Right lobe of liver (tissue), 4 donors: ENCODE data around the gene ZBTB12.

Experiments
- POLR2A ChIP-seq: fragments of 450-650 bp; IDR thresholded peaks from one replicate; pipeline ENCODE4 v1.6.1; 2017; ENCODE audit warnings: antibody characterized with exemption, mild to moderate bottlenecking
- TF ChIP-seq, protein P1 (sequence below), 4 donors: fragments of 200-600 bp in 3 of 4; fragments of 450-650 bp in 1 of 4; IDR thresholded peaks; one replicate each; pipeline versions ENCODE4 v1.5.1 to v1.8.0; 2016 to 2022; ENCODE audit warnings: antibody characterized with exemption in 4 of 4, mild to moderate bottlenecking in 2 of 4
- donor health status: DM: no; HTN: no; CAD: no.
- donor health status: DM: no; HTN: no; CAD: no.
- donor health status: DM: no; HTN: yes; CAD: no.

DNA sequence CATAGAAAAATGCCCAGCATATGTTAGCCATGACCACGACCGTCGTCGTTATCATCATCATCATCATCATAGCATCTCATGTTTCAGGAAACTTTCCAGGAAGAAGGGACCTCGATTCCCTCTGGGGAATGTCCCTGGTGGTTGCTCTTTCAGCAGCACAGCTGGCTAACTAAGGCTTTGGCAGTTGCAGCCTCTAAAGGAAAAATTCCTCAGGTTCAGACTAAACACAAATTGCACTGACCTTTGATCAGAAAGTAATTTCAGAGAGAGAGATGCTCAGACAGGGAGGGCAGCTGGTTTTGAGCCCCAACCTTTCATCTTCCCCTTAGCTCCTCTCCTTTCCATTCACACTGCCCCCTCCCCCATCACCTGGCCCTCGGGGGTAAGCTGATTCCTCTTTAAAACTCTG is 38.4 kb upstream of the ZBTB12 start:
- TF ChIP-seq, protein P1, sequence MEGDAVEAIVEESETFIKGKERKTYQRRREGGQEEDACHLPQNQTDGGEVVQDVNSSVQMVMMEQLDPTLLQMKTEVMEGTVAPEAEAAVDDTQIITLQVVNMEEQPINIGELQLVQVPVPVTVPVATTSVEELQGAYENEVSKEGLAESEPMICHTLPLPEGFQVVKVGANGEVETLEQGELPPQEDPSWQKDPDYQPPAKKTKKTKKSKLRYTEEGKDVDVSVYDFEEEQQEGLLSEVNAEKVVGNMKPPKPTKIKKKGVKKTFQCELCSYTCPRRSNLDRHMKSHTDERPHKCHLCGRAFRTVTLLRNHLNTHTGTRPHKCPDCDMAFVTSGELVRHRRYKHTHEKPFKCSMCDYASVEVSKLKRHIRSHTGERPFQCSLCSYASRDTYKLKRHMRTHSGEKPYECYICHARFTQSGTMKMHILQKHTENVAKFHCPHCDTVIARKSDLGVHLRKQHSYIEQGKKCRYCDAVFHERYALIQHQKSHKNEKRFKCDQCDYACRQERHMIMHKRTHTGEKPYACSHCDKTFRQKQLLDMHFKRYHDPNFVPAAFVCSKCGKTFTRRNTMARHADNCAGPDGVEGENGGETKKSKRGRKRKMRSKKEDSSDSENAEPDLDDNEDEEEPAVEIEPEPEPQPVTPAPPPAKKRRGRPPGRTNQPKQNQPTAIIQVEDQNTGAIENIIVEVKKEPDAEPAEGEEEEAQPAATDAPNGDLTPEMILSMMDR (IDR thresholded peaks at IDR 0.05) = no peak
- no peak for TF ChIP-seq POLR2A
